DOHH2 (cell line): Measurements from ENCODE around the gene BUB3.

Source experiments
- H3F3A ChIP-seq: fragments of 200-600 bp; sonication (generic), shearing (Covaris generic); 2 replicates; pipeline ENCODE4 v1.6.0; 2016; ENCODE audit warnings: antibody characterized with exemption, mild to moderate bottlenecking; ENCODE audit not compliant: control insufficient read depth, insufficient read depth
- H3K27ac ChIP-seq: fragments of 200-600 bp; sonication (generic); 2 replicates; pipeline ENCODE4 v1.5.1; 2014; ENCODE audit warnings: low read depth, mild to moderate bottlenecking, low read length, moderate library complexity
- H3K27me3 ChIP-seq: fragments of 200-600 bp; sonication (generic); 2 replicates; pipeline ENCODE4 v1.6.1; 2014; ENCODE audit warnings: mild to moderate bottlenecking, low read length, mixed read lengths; ENCODE audit not compliant: control insufficient read depth
- H3K36me3 ChIP-seq: fragments of 200-600 bp; sonication (generic); 2 replicates; pipeline ENCODE4 v1.6.1; 2014; ENCODE audit warnings: mild to moderate bottlenecking, low read length, moderate library complexity, mixed read lengths; ENCODE audit not compliant: control insufficient read depth
- H3K4me1 ChIP-seq: fragments of 200-600 bp; sonication (generic); 2 replicates; pipeline ENCODE4 v1.6.1; 2014; ENCODE audit warnings: mild to moderate bottlenecking, low read length, mixed read lengths; ENCODE audit not compliant: control insufficient read depth
- H3K4me2 ChIP-seq: fragments of 200-600 bp; sonication (generic); 2 replicates; pipeline ENCODE4 v1.6.0; 2014; ENCODE audit warnings: mild to moderate bottlenecking, low read length, moderate library complexity
- H3K4me3 ChIP-seq: fragments of 200-600 bp; sonication (generic); 2 replicates; pipeline ENCODE4 v1.5.1; 2014; ENCODE audit warnings: mild to moderate bottlenecking, low read length, mixed read lengths
- H3K79me2 ChIP-seq: fragments of 200-600 bp; sonication (generic); 2 replicates; pipeline ENCODE4 v1.6.1; 2014; ENCODE audit warnings: mild to moderate bottlenecking, low read length, mixed read lengths; ENCODE audit not compliant: control insufficient read depth
- H3K9me2 ChIP-seq: fragments of 200-600 bp; sonication (generic); replicated peaks from 2 replicates; pipeline ENCODE4 v1.6.1; 2014; ENCODE audit warnings: mild to moderate bottlenecking, low read length, mixed read lengths; ENCODE audit not compliant: control insufficient read depth
- H3K9me3 ChIP-seq: fragments of 200-600 bp; sonication (generic); 2 replicates; pipeline ENCODE4 v1.6.1; 2014; ENCODE audit warnings: antibody characterized with exemption, low read length, mixed read lengths; ENCODE audit not compliant: control insufficient read depth, insufficient read depth
- H4K20me1 ChIP-seq: fragments of 200-600 bp; sonication (generic); 2 replicates; pipeline ENCODE4 v1.6.0; 2014; ENCODE audit warnings: low read depth, mild to moderate bottlenecking, antibody characterized with exemption, low read length, moderate library complexity; ENCODE audit not compliant: control insufficient read depth, insufficient read depth
- CTCF ChIP-seq: fragments of 200-600 bp; sonication (generic); IDR thresholded peaks from one replicate; pipeline ENCODE4 v1.5.1; 2014; ENCODE audit warnings: antibody characterized with exemption, mild to moderate bottlenecking, low read depth, low read length; ENCODE audit not compliant: poor library complexity, severe bottlenecking
- EZH2phosphoT487 ChIP-seq: fragments of 200-600 bp; sonication (generic); IDR thresholded peaks from 2 replicates; pipeline ENCODE4 v1.6.1; 2017; ENCODE audit warnings: borderline replicate concordance, mild to moderate bottlenecking, antibody characterized with exemption, low read length, moderate library complexity, mixed read lengths

BUB3 gene

GRCh38 chr10:123119081-123119480 lies 35.1 kb upstream of the BUB3 start:
- H3K9me3 ChIP-seq: no peaks in the 10 kb centered on the region
- H3K79me2 ChIP-seq: no peaks in the 10 kb centered on the region
- H4K20me1 ChIP-seq: no peaks in the 10 kb centered on the region
- H3K4me3 ChIP-seq: no peak overlapping the region
- TF ChIP-seq CTCF: no peak
- no peak for TF ChIP-seq EZH2phosphoT487
- no peak overlapping the region for H3K4me2 ChIP-seq
- H3K4me1 ChIP-seq: no peaks in the 10 kb centered on the region
- H3K27me3 ChIP-seq: peaks cover 5% of the 10 kb centered on the region
- no peaks in the 10 kb centered on the region for H3F3A ChIP-seq
- H3K36me3 ChIP-seq: no peaks in the 10 kb centered on the region
- no peaks in the 10 kb centered on the region for H3K9me2 ChIP-seq
- H3K27ac ChIP-seq: no peak overlapping the region

GRCh38 chr10:123126246-123126645 lies 28.0 kb upstream of the BUB3 start:
- peaks cover 38% of the 10 kb centered on the region for H3K27me3 ChIP-seq
- no peak for TF ChIP-seq CTCF
- no peak for TF ChIP-seq EZH2phosphoT487
- H3K36me3 ChIP-seq: no peaks in the 10 kb centered on the region
- no peaks in the 10 kb centered on the region for H3K9me3 ChIP-seq
- H4K20me1 ChIP-seq: no peaks in the 10 kb centered on the region
- H3K4me3 ChIP-seq: no peak overlapping the region
- H3K9me2 ChIP-seq: no peaks in the 10 kb centered on the region
- no peaks in the 10 kb centered on the region for H3K4me1 ChIP-seq
- H3K4me2 ChIP-seq: no peak overlapping the region
- H3F3A ChIP-seq: no peaks in the 10 kb centered on the region
- no peaks in the 10 kb centered on the region for H3K79me2 ChIP-seq
- H3K27ac ChIP-seq: no peak overlapping the region

GRCh38 chr10:123129618-123130271 lies 24.5 kb upstream of the BUB3 start:
- no peaks in the 10 kb centered on the region for H4K20me1 ChIP-seq
- H3K27me3 ChIP-seq: peaks cover 58% of the 10 kb centered on the region
- H3K9me2 ChIP-seq: no peaks in the 10 kb centered on the region
- no peak overlapping the region for H3K27ac ChIP-seq
- no peaks in the 10 kb centered on the region for H3F3A ChIP-seq
- no peaks in the 10 kb centered on the region for H3K9me3 ChIP-seq
- H3K36me3 ChIP-seq: no peaks in the 10 kb centered on the region
- H3K4me3 ChIP-seq: no peak overlapping the region
- H3K79me2 ChIP-seq: no peaks in the 10 kb centered on the region
- peaks cover 10% of the 10 kb centered on the region for H3K4me1 ChIP-seq
- TF ChIP-seq CTCF (no peak), EZH2phosphoT487 (no peak)
- H3K4me2 ChIP-seq: no peak overlapping the region
